ENCODE measurements around the gene TIGIT.

DNA sequence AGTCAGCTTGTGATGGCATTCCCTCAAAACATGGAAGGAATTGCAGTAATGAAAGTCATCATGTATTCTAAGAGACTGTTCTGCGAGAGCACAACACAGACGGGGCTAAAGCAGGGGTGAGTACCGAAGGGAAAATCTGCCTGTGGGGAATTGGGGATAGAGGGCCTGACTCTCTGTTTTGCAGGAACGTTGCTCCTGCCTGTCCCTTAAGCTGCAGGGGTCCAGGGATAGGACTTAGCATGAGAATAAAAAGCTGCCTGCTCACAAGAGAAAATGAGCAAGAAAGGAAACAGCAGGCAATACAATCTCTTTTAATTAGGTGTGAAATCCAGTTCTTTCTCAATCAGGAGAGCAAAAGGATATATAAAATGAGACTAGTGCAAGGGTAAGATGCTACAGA is 62.2 kb downstream of the TIGIT start:
- TF ChIP-seq TAF1 (IDR thresholded peaks at IDR 0.05; ENCODE audit: borderline replicate concordance, low read depth, low read length) (no peak), POLR2AphosphoS5 (IDR thresholded peaks at IDR 0.05; ENCODE audit: low read depth, low read length) (no peak), POLR2A (IDR thresholded peaks at IDR 0.05; ENCODE audit: low read depth, low read length) (no peak)
